GM19035 (cell line): Measurements from ENCODE around the gene CHAMP1.

Experiments
- ATAC-seq: cut with Tn5 transposase; IDR thresholded peaks from one replicate; pipeline ENCODE4 v1.9.1; 2021; ENCODE audit not compliant: unreplicated experiment

The CHAMP1 gene, protein sequence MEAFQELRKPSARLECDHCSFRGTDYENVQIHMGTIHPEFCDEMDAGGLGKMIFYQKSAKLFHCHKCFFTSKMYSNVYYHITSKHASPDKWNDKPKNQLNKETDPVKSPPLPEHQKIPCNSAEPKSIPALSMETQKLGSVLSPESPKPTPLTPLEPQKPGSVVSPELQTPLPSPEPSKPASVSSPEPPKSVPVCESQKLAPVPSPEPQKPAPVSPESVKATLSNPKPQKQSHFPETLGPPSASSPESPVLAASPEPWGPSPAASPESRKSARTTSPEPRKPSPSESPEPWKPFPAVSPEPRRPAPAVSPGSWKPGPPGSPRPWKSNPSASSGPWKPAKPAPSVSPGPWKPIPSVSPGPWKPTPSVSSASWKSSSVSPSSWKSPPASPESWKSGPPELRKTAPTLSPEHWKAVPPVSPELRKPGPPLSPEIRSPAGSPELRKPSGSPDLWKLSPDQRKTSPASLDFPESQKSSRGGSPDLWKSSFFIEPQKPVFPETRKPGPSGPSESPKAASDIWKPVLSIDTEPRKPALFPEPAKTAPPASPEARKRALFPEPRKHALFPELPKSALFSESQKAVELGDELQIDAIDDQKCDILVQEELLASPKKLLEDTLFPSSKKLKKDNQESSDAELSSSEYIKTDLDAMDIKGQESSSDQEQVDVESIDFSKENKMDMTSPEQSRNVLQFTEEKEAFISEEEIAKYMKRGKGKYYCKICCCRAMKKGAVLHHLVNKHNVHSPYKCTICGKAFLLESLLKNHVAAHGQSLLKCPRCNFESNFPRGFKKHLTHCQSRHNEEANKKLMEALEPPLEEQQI

DNA sequence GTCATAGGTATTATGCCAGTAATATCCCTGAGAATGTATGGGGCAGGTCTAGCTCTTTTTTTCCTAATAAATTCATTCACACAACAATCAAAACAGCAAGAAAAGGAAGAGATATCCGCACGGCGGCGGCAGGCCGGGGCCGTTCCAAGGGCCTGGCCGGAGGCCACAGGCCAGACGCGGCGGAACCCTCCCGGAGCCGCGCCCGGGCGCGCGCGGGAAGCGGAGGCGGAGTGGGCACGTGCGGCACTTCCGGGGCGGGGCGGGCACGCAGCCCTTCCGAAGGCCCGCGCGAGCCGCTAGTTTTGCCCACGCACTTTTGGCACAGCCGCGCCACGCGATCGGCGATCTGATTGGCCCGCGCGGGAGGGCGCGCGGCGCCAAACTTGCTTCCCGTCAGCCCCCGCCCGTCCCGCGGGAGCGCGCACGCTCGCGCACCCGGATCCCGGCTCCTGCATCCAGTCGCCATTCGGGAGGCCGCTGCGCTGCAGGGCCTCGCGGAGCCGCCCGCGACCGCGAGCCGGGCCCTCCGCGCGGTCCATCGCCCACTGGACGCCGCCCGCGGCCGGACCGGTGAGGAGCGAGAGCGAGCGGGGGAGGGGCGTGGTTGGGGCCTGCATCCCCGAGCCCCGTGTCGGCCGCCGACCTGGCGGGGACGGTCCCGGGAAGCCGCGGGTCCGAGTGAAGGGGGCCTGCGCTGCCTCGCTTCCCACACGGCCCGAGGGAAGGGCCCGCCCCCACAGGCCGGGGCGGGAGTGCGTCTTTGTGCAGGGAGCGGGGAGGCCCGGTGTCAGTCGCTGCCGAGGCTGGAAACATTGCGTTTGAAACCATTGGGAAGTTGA, at the start of gene CHAMP1:
Gene CHAMP1, plus strand, starts transcription at position 430 of the 839 bp plus-strand sequence. CDS start 9,340 bp downstream, outside the sequence.
- peak; percentile 82 for ATAC-seq

DNA sequence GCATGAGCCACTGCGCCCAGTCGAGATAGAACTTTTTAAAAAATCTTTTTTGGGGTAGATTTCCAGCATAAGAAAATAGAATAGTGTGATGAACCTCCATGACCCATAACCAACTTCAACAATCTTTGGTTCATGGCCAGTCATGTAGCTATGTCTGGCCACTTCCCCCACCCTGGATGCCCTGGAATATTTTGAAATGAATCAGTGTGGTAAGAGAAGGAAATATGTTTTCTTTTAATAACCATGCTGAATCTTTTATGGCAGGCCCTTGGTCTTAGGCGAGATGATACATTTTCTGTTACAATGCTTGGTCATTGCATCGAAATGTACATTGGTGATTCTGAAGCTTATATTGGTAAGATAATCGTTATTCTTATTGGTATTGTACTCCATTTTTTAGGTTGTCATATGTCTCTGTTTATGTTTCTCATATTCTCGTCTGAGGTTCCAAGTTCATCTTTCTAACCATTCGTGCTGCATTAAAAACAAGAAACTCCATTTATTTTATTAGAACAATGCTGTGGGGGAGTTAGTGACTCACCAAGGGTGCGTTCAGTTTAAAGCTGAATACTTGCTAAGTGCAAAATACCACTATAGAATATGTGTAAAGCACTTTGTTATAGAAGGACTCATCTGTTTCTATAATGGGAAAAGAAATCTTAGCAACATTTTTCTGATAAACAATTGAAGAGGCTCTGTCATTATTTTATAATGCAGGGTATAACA, 49.3 kb upstream of the CHAMP1 start:
- no peak for ATAC-seq

DNA sequence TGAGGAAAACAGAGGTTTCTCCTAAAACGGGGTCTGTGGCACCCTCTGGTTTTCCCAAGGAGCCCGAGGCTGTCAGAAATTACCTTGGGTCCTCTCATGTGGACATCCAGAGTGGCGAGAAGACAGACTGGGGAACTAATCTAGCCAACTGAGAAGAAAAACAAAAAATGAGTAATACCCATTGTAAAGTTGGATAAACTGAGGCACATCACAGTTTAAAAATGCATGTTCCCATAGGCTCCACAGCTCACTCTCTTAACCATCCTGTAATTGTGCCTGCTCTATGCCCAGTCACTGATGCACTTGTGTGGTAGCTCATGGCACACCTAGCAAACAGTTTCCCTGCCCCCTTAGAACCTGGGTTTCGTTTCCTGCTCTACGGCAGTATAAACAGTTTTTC, 48.1 kb upstream of the CHAMP1 start:
- ATAC-seq, result no peak

DNA sequence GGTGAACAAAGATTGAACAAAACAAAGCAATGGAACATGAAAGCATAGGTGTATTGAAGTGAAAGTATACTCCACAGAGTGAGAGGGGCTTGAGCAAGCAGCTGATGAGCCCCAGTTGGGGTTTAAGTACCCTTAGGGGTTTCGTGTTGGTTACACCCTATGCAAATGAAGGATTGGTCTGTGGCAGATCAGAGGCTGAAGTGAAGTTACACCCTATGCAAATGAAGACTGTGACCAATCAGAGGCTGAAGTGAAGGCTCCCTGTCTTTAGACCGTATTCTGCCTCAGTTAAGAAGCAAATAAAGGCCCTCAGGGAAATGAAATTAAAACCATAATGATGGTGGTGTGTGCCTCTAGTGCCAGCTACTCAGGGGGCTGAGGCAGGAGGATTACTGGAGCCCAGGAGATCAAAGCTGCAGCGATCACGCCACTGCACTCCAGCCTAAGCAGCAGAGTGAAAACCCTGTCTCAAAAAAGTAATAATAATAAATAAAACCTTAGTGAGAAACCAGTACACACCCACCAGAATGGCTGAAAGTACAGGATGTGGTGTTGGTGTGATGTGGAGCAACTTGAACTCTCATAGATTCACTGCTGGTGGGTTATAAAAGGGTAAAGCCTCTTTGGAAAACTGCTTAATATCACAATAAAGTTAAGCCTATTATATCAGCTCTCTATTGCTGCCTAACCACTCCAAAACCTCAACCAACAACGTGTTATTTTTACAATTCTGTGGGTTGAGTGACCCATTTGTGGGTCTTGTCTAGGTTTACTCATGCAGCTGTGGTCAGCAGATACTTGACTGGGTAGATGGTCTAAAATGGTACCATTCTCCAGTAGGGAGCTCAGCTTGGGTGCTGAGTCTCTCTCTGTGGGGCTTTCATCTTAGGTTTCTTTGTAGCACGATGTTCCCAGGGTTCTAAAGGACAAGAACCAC, 45.7 kb upstream of the CHAMP1 start:
- no peak for ATAC-seq

DNA sequence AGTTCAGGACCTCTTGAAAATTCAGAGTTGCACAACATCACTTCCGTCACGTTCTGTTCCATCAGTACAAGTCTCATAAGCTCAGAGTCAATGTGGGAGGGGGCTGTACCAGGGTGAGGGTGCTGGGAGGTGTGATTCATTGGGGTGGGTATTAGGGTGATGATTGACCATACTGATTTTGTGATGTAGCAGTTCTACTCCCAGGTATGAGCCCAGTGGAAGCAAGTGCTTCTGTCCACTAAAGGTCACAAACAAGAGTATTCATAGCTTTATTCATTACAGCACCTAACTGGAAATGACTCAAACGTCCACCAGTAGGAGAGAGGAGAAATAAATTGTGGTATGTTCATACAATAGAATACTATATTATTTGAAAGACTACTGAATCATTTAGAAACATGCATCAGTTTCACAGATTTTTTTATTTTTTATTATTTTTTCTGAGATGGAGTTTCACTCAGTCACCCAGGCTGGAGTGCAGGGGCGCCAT, 45.0 kb upstream of the CHAMP1 start:
- ATAC-seq, result no peak

DNA sequence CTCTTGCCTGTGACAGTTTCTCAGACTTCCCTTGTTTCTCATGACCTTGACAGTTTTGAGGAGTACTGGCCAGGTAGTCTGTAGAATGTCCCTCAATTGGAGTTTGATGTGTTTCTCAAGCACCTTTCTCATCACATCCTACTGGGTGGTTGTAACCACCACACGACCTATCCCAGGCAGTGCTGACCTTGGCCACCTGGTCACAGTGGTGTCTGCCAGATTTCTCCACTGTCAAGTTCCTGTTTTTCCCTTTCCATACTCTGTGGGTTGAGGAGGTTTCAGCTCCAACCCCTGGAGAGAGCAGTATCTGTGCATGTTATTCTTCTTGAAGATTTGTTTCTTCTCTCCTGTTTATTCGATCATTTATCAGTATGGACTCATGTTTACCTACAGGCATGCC, 41.3 kb upstream of the CHAMP1 start:
- ATAC-seq, result no peak

DNA sequence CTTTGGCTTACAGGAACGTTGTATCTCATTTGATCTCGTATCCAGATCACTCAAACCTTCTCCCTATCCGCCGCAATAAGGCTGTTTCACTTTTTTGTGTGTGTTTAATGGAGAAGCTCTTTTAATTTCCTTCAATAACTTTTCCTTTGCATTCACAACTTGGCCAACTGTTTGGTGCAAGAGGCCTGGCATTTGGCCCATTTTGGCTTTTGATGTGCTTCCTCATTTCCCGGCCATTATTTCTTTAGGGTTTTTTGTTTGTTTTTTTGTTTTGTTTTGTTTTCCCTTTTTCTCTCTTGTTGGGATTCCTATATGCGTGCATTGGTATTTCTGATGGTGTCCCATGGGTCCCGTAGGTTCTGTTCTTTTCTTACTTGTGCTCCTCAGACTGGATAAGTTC, 39.0 kb upstream of the CHAMP1 start:
- no peak for ATAC-seq

DNA sequence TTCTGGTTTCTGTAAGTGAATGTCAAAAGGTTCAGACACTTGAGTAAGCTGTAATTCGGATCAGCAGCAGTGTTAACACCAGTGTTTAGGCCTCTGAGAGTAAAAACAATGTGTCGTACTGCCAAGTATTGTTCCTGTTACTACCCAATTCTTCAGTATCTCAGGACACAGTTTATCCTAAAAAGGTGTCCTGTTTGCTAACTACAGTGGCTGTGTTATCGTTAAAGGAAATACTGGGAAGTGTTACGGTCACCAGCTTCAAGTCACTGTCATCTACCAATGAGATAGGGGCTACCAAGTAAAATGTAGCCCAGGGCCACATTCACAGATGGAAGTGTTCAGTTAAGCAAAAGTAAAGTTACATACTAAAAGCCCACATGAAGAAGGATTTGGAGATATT, 35.2 kb upstream of the CHAMP1 start:
- no peak for ATAC-seq

DNA sequence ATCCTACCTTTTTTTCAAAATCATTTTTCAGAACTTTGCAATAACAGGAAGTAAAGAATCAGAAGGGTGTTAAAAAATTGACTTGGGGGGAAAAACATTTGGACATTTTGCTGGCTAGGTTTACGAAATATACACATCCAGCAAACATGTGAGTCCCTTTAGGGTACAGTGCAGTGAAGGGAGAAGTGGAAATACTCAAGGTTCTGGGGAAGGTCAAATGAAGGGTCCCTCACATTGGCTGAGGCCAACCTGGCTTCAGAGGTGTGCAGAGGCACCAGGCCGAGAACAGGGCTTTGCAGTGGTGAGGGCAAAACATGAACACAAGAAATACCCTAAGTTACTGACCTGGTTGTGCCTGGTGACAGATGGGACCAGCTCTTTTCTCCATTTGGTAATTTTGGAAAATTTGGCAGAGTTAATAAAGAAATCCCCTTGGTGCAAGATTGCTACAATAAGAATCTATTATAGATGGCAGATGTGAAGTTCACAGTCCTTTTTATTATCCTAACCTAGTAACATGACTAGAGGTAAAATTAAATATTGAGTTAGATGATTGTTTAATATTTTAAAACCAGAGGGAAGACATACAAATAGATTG, 34.4 kb upstream of the CHAMP1 start:
- ATAC-seq, result no peak

DNA sequence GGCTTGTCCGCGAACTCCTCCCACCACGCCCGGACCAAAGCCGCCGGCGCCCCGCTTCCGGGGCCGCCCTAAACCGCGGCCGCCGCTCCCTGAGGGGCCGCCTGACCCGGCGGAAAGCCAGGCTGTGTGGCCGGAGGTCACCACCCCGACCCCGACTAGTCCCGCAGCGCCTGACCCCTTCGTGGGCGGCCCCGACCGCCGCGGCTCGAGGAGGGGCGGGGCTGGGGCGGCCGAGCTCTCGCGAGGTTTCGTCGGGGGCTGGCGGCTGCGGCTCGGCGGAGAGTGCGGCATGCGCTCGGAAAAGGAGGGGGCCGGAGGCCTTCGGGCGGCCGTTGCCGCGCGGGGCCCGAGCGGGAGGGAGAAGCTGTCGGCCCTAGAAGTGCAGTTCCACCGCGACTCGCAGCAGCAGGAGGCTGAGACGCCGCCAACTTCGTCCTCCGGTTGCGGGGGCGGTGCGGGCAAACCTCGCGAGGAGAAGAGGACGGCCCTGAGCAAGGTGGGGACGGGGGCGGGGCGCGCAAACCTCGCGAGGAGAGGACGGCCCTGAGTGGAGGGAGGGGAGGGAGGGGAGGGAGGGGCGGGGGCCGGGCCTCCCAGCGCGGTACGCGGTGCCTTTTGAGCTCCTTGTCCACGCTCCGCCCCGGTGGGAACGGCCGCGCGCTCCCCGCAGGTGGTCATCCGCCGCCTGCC, 32.8 kb upstream of the CHAMP1 start, which contains the start of gene UPF3A:
Gene UPF3A, plus strand, starts transcription at position 251 of the 690 bp plus-strand sequence. Its CDS starts 39 bp downstream, at position 290.
- ATAC-seq, result peak; percentile 72

DNA sequence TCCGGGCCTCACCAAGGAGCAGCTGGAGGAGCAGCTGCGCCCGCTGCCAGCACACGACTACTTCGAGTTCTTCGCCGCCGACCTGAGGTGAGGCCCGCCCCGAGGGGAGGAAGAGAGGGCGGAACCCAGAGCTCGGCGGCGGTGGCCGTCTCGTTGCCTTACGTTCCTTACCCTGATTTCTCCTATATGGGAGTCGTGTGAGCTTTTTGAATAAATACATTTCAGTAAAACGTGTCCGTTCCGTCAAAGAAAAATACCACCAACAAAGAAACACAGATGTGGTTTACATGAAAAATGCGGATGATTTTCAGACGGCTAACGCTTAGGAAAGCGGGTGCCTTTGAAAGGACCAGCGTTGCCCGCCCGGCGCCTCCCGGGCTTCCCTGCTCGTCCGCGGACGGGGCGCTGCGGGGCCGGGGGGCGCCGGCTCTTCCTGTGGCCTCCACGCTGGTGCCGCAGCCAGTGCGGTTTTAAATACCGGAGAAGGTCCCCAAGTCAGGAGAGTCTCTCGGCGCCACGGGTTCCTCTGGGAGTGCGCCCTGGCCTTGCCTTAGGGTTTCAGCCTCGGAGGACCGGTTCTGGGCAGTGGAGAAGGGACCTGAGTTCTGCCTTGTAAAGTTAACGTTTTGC, 32.1 kb upstream of the CHAMP1 start:
- peak; percentile 55 for ATAC-seq

DNA sequence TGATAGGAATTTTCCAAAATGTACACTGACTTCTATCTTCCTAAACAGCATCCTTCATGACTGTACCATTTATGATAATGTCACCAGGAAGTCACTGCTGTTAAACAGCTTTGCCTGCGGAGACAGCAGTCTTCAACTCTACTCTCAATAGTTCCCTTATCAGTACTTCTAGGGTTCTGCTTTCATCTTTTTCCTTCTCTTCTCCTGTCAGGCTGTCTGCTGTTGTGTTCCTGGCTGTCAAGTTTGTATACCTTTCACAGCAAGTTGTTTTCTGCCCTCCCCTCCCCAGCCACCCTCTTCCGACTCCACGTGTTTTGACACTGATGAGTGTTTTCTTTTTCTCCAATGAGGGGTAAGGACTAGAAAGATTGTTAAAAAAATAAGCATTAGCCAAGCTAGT, 30.7 kb upstream of the CHAMP1 start:
- no peak for ATAC-seq

DNA sequence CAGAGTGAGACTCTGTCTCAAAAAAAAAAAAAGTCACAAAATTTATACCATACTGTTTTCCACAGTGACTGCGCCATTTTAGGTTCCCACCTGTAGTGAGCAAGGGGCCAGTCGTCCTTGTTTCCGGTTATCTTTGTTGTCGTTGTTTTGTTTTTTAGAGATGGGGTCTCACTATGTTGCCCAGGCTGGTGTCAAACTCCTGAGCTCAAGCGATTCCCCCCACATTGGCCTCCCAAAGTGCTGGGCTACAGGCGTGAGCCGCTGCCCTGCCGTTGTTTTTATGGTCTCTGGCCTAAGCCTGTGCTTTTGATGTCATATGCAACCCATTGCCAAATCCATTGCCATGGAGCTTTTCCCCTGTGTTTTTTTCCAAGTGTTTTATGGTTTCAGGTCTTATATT, 29.6 kb upstream of the CHAMP1 start:
- no peak for ATAC-seq

DNA sequence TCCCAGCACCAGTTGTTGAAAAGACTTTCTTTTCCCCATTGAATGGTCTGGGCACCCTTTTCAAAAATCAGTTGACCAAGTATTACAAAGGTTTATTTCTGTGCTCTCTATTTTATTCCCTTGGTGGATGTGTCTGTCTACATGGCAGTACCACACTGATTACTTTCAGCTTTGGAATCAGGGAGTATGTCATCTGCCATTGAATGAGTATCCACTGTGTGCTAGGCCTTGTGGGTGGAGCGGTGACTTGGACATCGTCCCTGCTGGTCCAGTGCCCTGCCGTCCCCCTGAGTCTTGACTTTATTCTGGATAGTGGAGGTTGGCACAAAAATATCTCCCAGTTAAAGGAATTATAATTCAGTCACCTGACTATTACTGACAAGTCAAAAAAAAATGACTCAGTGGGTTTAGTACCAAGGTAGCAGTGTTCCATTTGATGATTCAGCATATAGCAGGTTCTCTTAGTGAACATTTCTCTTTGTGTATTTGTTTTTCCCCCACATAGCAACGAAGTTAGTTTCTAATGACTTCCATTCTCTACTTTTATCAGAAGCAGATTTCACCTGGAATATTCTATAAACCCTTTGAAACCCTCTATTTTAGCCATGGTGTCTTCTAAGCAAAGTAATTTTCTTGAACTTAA, 29.0 kb upstream of the CHAMP1 start:
- no peak for ATAC-seq

DNA sequence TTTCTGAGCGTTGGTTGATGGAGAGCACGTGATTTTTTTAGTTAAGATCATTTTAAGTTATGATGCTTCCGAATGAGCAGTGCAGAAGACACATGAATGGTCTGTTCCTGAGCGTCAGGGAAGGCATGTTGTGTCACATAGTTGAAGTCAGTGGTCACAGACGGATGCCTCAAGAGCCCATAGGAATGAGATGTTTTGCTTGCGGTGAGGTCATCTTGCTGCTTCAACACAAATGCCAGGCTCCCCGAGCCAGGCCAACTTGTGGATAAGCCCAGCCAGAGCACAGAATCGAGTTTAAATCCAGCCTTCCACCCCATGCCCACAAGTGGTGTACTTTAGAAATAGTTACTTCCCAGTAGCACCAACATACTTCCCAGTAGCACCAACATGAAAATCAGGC, 27.5 kb upstream of the CHAMP1 start:
- no peak for ATAC-seq

DNA sequence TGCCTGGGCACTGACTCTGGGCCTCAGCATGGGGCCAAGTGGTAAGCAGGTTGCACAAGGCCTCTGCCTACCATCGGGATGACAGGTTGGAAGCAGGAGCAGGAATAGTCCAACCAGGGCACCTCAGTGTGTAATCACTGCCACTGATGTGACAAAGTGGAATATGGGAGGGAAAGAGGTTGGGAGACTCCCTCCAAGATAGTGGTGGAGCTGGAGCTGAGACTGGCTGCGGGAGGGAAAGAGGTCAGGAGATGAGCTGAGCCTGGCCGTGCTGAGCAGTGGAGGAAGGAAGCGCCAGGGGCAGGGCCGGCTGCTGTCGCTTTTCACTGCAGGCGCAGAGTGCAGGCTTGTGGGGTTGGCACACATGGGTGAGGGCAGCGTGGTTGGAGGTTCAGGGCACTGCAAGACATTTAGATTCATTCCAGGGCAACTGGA, 26.1 kb upstream of the CHAMP1 start:
- no peak for ATAC-seq

DNA sequence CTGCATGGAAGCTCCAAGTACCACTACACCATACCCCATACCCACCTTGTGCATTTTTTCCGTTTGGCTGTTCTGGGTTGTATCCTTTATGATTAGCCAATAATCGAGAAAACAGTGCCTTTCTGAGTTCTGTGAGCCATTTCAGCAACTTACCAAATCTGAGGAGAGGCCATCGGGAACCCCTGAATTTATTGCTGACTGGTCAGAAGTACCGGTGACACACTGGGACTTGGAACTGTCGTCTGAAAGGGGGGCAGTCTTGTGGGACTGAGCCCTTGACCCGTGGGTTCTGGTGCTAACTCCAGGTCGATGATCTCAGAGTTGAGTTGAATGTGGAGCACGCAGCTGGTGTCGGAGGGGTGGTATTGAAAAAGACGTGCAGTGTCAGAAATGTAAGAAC, 17.9 kb upstream of the CHAMP1 start:
- no peak for ATAC-seq
